Immature natural killer cell (primary cell): ENCODE data around the gene ZNF396. TPM values are rescaled to one million over a fixed set of nuclear protein-coding genes. Genes with fewer than 3 reads are reported as not detected.

ENCODE experiments used
- DNase-seq, 3 donors: peaks; one replicate each; pipeline ENCODE4 v3.0.0; 2022; ENCODE audit warnings: mixed read lengths in 1 of 3
- H3K27ac Mint-ChIP-seq, 6 donors: one replicate each; pipeline ENCODE4 v1.8.0; 2020; ENCODE audit warnings: mixed read lengths in 6 of 6, mild to moderate bottlenecking in 5 of 6, inconsistent platforms in 4 of 6, moderate library complexity in 3 of 6
- H3K27me3 Mint-ChIP-seq, 3 donors: one replicate each; pipeline ENCODE4 v1.8.0; 2020 to 2021; ENCODE audit warnings: low read depth in 3 of 3, mild to moderate bottlenecking in 3 of 3, mixed read lengths in 3 of 3, moderate library complexity in 3 of 3, inconsistent platforms in 1 of 3
- H3K36me3 Mint-ChIP-seq, 3 donors: one replicate each; pipeline ENCODE4 v1.8.0; 2020; ENCODE audit warnings: mixed read lengths in 3 of 3, inconsistent platforms in 2 of 3, mild to moderate bottlenecking in 2 of 3
- H3K4me1 Mint-ChIP-seq, 2 donors: one replicate each; pipeline ENCODE4 v1.8.0; 2020; ENCODE audit warnings: inconsistent platforms in 2 of 2, mild to moderate bottlenecking in 2 of 2, mixed read lengths in 2 of 2, moderate library complexity in 1 of 2
- H3K4me3 Mint-ChIP-seq, 5 donors: one replicate each; pipeline ENCODE4 v1.8.0; 2020; ENCODE audit warnings: mild to moderate bottlenecking in 5 of 5, mixed read lengths in 5 of 5, inconsistent platforms in 3 of 5, moderate library complexity in 3 of 5
- H3K9me3 Mint-ChIP-seq, 6 donors: one replicate each; pipeline ENCODE4 v1.8.0; 2020; ENCODE audit warnings: mild to moderate bottlenecking in 6 of 6, mixed read lengths in 6 of 6, inconsistent platforms in 4 of 6, moderate library complexity in 3 of 6
- polyA plus RNA-seq, 3 donors: library from polyadenylated mRNA; unstranded; fragments of 300-500 nt; fragmentation: Illumina TruSeq; gene quantifications; one replicate each; pipeline ENCODE4 v1.2.3, GENCODE V29; 2021

Gene ZNF396
- polyA plus RNA-seq, 3 donors from 2014 or later: 0.53 to 1.0 TPM; not detected in 1

DNA sequence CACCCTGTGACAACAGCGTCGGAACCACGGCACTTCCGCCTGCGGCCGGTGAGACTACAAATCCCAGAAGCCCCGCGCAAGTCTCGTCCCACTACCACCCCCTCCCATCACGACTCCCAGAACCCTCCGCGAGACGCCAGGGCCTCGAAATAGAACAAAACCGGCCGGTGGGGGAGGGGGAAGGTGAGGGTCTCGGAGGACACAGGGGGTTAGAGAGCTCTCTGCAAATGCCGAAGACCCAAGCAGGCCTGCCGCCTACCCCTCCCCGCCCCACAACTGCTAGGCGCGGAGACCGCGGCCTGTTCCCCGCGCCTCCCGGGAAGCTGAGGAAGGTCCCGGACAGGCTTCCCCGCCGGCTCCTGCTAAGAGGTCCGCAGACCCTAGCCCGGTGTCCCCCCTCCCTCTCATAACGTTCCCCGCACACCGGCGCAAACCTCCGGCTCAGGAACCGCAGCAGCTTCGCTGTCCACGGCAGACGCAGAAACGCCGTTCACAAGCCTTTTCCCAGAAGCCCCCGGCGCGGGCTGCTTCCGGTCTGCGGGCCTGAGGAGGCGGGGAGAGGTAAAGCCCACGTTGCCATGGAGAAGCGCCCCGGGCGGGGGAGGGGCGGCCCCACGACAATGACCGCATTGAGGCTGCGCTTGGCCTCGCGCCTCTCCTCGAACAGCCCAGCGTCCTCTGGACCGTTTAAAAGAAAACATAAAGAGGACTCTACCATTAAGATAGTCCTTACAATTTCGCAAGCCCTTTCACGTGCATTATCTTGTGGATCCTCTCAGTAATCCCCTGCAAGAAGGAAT is 33.0 kb downstream of the ZNF396 start, which contains the start of gene ZNF24:
Gene ZNF24, minus strand, starts transcription at position 485 of the 800 bp plus-strand sequence. CDS start 3,770 bp downstream, outside the sequence.
- peak; percentile 93 to 94 (median 94) for DNase-seq
- peak within 1 kb of the TSS; percentile 91 to 100 (median 99) for H3K27ac Mint-ChIP-seq
- H3K36me3 Mint-ChIP-seq: peaks cover 0 to 14% (median 13%) of the 10 kb centered on the region in 3 donors
- H3K4me3 Mint-ChIP-seq: peak within 1 kb of the TSS; percentile 96 to 100 (median 97)
- H3K9me3 Mint-ChIP-seq: no peaks in the 10 kb centered on the region
- peaks cover 10 to 16% (median 15%) of the 10 kb centered on the region in 3 donors for H3K27me3 Mint-ChIP-seq
- peaks cover 33 to 57% of the 10 kb centered on the region in 2 donors for H3K4me1 Mint-ChIP-seq

- Mint-ChIP-seq H3K27me3 (peaks cover 10 to 16% (median 15%) of the 10 kb centered on the region in 3 donors), H3K9me3 (no peaks in the 10 kb centered on the region), H3K36me3 (peaks cover 4 to 20% (median 18%) of the 10 kb centered on the region in 3 donors), H3K4me1 (peaks cover 33 to 64% of the 10 kb centered on the region in 2 donors), H3K27ac (peak overlapping the region; percentile 91 to 100 (median 99)), H3K4me3 (peak overlapping the region; percentile 96 to 100 (median 97))
- DNase-seq: no peak
Measured at GRCh38 chr18:35343488-35343935, 33.6 kb downstream of the ZNF396 start.

GRCh38 chr18:35337286-35337685 is 39.9 kb downstream of the ZNF396 start:
- H3K9me3 Mint-ChIP-seq: no peaks in the 10 kb centered on the region
- peaks cover 21 to 83% of the 10 kb centered on the region in 2 donors for H3K4me1 Mint-ChIP-seq
- peaks cover 0 to 2% (median 0%) of the 10 kb centered on the region in 3 donors for H3K27me3 Mint-ChIP-seq
- no peak for DNase-seq
- peaks cover 29 to 72% (median 47%) of the 10 kb centered on the region in 3 donors for H3K36me3 Mint-ChIP-seq
- no peak overlapping the region for H3K4me3 Mint-ChIP-seq
- H3K27ac Mint-ChIP-seq: no peak overlapping the region

- DNase-seq: no peak
- Mint-ChIP-seq H3K27me3 (peaks cover 0 to 2% (median 0%) of the 10 kb centered on the region in 3 donors), H3K4me3 (no peak overlapping the region), H3K9me3 (no peaks in the 10 kb centered on the region), H3K4me1 (peaks cover 21 to 75% of the 10 kb centered on the region in 2 donors), H3K36me3 (peaks cover 29 to 72% (median 47%) of the 10 kb centered on the region in 3 donors), H3K27ac (peak overlapping the region in 2 of 6 donors; percentile 3 to 63)
Measured at GRCh38 chr18:35335866-35336265, 41.3 kb downstream of the ZNF396 start.

DNA sequence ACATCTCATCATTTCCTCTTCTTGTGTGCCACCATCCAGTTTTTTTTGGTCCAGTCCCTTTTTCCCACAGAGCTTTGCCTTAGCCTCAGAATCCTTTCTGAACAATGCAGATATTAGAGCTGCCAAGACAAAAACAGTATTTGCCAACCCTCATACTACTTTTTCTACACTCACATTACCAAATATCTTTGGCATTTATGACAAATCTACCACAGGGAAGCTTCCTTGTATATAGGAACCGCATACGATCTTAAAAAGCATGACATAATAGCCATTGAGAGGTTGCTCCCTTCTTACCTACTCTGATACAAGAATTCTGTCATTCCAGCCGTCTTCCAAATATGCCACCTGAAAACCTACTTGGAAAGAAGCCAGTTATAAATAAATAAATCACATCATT is 42.3 kb downstream of the ZNF396 start:
- H3K9me3 Mint-ChIP-seq: no peaks in the 10 kb centered on the region
- H3K27ac Mint-ChIP-seq: peak overlapping the region in 5 of 6 donors; percentile 10 to 45 (median 20)
- DNase-seq: no peak
- H3K4me1 Mint-ChIP-seq: peaks cover 14 to 64% of the 10 kb centered on the region in 2 donors
- no peak overlapping the region for H3K4me3 Mint-ChIP-seq
- H3K27me3 Mint-ChIP-seq: peaks cover 0 to 2% (median 0%) of the 10 kb centered on the region in 3 donors
- peaks cover 29 to 65% (median 40%) of the 10 kb centered on the region in 3 donors for H3K36me3 Mint-ChIP-seq

DNA sequence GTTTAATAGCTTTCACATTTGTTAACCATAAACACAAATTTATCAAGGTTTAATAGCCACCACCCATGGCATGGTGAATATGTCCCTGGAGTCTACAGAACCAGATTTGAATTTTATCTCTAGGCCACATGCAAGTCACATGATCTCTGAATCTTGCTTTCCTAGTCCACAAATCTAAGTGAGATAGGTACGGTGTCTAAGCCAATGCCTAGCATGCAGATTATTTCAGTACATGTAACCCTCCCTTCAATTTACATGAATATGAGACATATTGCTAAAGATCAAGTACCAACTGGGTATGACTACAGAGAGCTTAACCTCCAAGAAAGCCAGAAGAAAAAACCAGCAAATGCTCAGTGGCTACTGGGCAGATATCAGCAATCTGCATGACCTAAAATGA is 42.9 kb downstream of the ZNF396 start:
- Mint-ChIP-seq H3K9me3 (no peaks in the 10 kb centered on the region), H3K27me3 (peaks cover 0 to 2% (median 0%) of the 10 kb centered on the region in 3 donors), H3K4me3 (no peak overlapping the region), H3K36me3 (peaks cover 29 to 58% (median 34%) of the 10 kb centered on the region in 3 donors), H3K4me1 (peaks cover 9 to 58% of the 10 kb centered on the region in 2 donors), H3K27ac (peak overlapping the region in 3 of 6 donors; percentile 13 to 43 (median 20))
- no peak for DNase-seq

DNA sequence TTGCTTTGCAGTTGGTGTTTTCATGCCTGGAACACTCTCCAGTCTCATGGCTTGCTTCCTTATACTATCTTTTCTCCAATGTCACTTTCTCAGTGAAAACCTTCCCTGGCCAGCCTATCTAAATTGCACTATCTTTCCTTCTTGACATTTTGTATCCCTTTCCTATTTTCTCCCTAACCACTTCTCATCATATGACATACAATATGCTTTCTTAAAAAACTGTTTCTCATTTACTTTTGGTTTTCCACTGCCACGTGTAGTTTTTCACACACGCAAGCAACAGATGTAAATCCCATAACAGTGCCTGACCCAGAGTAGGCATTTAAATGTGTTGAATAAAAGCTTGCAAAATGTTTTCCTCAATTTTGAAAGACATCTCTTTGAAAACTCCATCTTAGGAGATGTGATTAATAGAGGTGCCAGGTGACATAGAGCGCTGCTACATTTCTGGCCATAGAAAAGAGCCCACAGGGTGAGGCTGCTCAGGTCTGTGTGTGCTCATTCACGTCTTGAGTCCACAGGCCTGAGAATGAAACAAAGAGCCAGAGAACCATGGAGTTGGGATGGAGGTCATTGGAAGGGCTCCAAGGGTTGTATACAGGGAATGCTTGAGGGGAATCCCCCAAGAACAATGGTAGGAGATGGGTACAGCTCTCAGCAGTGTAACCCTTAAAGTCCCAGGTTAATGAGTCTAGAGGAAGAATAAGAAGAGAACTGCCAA is 45.6 kb downstream of the ZNF396 start:
- Mint-ChIP-seq H3K4me3 (no peak overlapping the region), H3K4me1 (peaks cover 0 to 34% of the 10 kb centered on the region in 2 donors), H3K9me3 (peaks cover 0 to 2% (median 0%) of the 10 kb centered on the region in 6 donors), H3K27me3 (no peaks in the 10 kb centered on the region), H3K36me3 (peaks cover 14 to 35% (median 24%) of the 10 kb centered on the region in 3 donors), H3K27ac (no peak overlapping the region)
- no peak for DNase-seq

- H3K4me1 Mint-ChIP-seq: peaks cover 0 to 8% of the 10 kb centered on the region in 2 donors
- H3K36me3 Mint-ChIP-seq: peaks cover 10 to 14% (median 14%) of the 10 kb centered on the region in 3 donors
- DNase-seq: no peak
- no peak overlapping the region for H3K27ac Mint-ChIP-seq
- peaks cover 0 to 2% (median 0%) of the 10 kb centered on the region in 6 donors for H3K9me3 Mint-ChIP-seq
- H3K4me3 Mint-ChIP-seq: no peak overlapping the region
- no peaks in the 10 kb centered on the region for H3K27me3 Mint-ChIP-seq
Measured at GRCh38 chr18:35328868-35329267, 48.3 kb downstream of the ZNF396 start.

GRCh38 chr18:35326695-35327387 is 50.3 kb downstream of the ZNF396 start:
- Mint-ChIP-seq H3K27ac (no peak overlapping the region), H3K27me3 (peaks cover 0 to 6% (median 0%) of the 10 kb centered on the region in 3 donors)

GRCh38 chr18:35324926-35325655 is 52.0 kb downstream of the ZNF396 start:
- Mint-ChIP-seq H3K27ac (no peak overlapping the region), H3K4me1 (no peaks in the 10 kb centered on the region), H3K9me3 (peaks cover 0 to 2% (median 0%) of the 10 kb centered on the region in 6 donors), H3K36me3 (peaks cover 0 to 7% (median 6%) of the 10 kb centered on the region in 3 donors), H3K27me3 (peaks cover 0 to 6% (median 0%) of the 10 kb centered on the region in 3 donors), H3K4me3 (no peak overlapping the region)
- no peak for DNase-seq

More at GRCh38 chr18:35326695-35327387, 50.3 kb downstream of the ZNF396 start:
- Mint-ChIP-seq H3K9me3 (peaks cover 0 to 2% (median 0%) of the 10 kb centered on the region in 6 donors), H3K4me1 (no peaks in the 10 kb centered on the region), H3K36me3 (peaks cover 0 to 7% (median 6%) of the 10 kb centered on the region in 3 donors), H3K4me3 (no peak overlapping the region)
- no peak for DNase-seq

GRCh38 chr18:35322486-35323458 is 54.4 kb downstream of the ZNF396 start:
- Mint-ChIP-seq H3K27me3 (peaks cover 0 to 6% (median 0%) of the 10 kb centered on the region in 3 donors), H3K4me3 (no peak overlapping the region), H3K27ac (no peak overlapping the region), H3K36me3 (peaks cover 0 to 6% (median 4%) of the 10 kb centered on the region in 3 donors), H3K4me1 (no peaks in the 10 kb centered on the region), H3K9me3 (no peaks in the 10 kb centered on the region)
- DNase-seq: no peak
